ENCODE measurements around the gene CDHR1.

Gene CDHR1

DNA sequence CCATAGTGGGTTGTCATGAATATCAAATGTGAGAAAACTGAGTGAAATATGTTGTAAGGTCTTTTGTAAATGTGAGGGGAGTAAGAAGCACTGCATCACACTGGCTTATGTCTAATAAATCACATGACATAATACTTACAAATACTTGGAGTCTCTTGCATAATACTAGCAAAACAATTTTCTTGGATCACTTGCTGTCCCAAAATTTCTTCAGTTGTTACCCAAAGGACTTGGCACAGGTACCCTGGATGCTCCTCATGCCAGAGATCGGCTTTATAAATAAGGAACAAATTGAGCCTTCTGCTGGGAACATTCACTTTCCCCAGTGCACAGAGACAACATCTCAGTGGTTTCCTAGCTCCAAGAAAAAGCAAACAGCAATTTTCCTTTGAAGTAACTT lies 36.0 kb downstream of the CDHR1 start:
- H3K4me3 ChIP-seq (ENCODE audit: insufficient read length, low read depth): no peak overlapping the region
- H3K9me3 ChIP-seq (ENCODE audit: insufficient read depth, low read length): no peaks in the 10 kb centered on the region
- no peak for TF ChIP-seq SUZ12 (IDR thresholded peaks at IDR 0.05; ENCODE audit: extremely low read depth, insufficient read depth, insufficient read length)
- TF ChIP-seq ZNF274 (IDR thresholded peaks at IDR 0.05; ENCODE audit: low read depth, low read length): no peak
- no peak for TF ChIP-seq YY1 (IDR thresholded peaks at IDR 0.05; ENCODE audit: insufficient read depth, insufficient read length)
- no peaks in the 10 kb centered on the region for H3K36me3 ChIP-seq (ENCODE audit: insufficient read depth, insufficient read length, low read length)
- no peaks in the 10 kb centered on the region for H3K4me1 ChIP-seq (ENCODE audit: insufficient read depth, insufficient read length)
- H3K27me3 ChIP-seq (ENCODE audit: insufficient read depth, insufficient read length): no peaks in the 10 kb centered on the region
- H3K9ac ChIP-seq (ENCODE audit: insufficient read length, low read depth): no peak overlapping the region
- no peak for DNase-seq (ENCODE audit: low read depth, low spot score)

GRCh38 chr10:84232376-84232775 lies 38.0 kb downstream of the CDHR1 start:
- no peaks in the 10 kb centered on the region for H3K36me3 ChIP-seq (ENCODE audit: insufficient read depth, insufficient read length, low read length)
- DNase-seq (ENCODE audit: low read depth, low spot score): no peak
- no peaks in the 10 kb centered on the region for H3K4me1 ChIP-seq (ENCODE audit: insufficient read depth, insufficient read length)
- H3K27me3 ChIP-seq (ENCODE audit: insufficient read depth, insufficient read length): no peaks in the 10 kb centered on the region
- H3K9me3 ChIP-seq (ENCODE audit: insufficient read depth, low read length): no peaks in the 10 kb centered on the region
- H3K9ac ChIP-seq (ENCODE audit: insufficient read length, low read depth): no peak overlapping the region
- TF ChIP-seq ZNF274 (IDR thresholded peaks at IDR 0.05; ENCODE audit: low read depth, low read length) (no peak), YY1 (IDR thresholded peaks at IDR 0.05; ENCODE audit: insufficient read depth, insufficient read length) (no peak), SUZ12 (IDR thresholded peaks at IDR 0.05; ENCODE audit: extremely low read depth, insufficient read depth, insufficient read length) (no peak)
- no peak overlapping the region for H3K4me3 ChIP-seq (ENCODE audit: insufficient read length, low read depth)

- Histone ChIP-seq H3K27me3 (ENCODE audit: insufficient read depth, insufficient read length) (no peaks in the 10 kb centered on the region), H3K4me1 (ENCODE audit: insufficient read depth, insufficient read length) (no peaks in the 10 kb centered on the region), H3K9me3 (ENCODE audit: insufficient read depth, low read length) (no peaks in the 10 kb centered on the region), H3K36me3 (ENCODE audit: insufficient read depth, insufficient read length, low read length) (no peaks in the 10 kb centered on the region), H3K4me3 (ENCODE audit: insufficient read length, low read depth) (no peak overlapping the region), H3K9ac (ENCODE audit: insufficient read length, low read depth) (no peak overlapping the region)
- TF ChIP-seq YY1 (IDR thresholded peaks at IDR 0.05; ENCODE audit: insufficient read depth, insufficient read length) (no peak), SUZ12 (IDR thresholded peaks at IDR 0.05; ENCODE audit: extremely low read depth, insufficient read depth, insufficient read length) (no peak), ZNF274 (IDR thresholded peaks at IDR 0.05; ENCODE audit: low read depth, low read length) (no peak)
- DNase-seq (ENCODE audit: low read depth, low spot score): no peak
Measured at GRCh38 chr10:84233940-84234339, 39.6 kb downstream of the CDHR1 start.

GRCh38 chr10:84234479-84234878 lies 40.1 kb downstream of the CDHR1 start:
- TF ChIP-seq ZNF274 (IDR thresholded peaks at IDR 0.05; ENCODE audit: low read depth, low read length): no peak
- no peak for TF ChIP-seq YY1 (IDR thresholded peaks at IDR 0.05; ENCODE audit: insufficient read depth, insufficient read length)
- TF ChIP-seq SUZ12 (IDR thresholded peaks at IDR 0.05; ENCODE audit: extremely low read depth, insufficient read depth, insufficient read length): no peak
- DNase-seq (ENCODE audit: low read depth, low spot score): no peak
- H3K9me3 ChIP-seq (ENCODE audit: insufficient read depth, low read length): no peaks in the 10 kb centered on the region
- H3K4me1 ChIP-seq (ENCODE audit: insufficient read depth, insufficient read length): no peaks in the 10 kb centered on the region
- H3K9ac ChIP-seq (ENCODE audit: insufficient read length, low read depth): no peak overlapping the region
- H3K36me3 ChIP-seq (ENCODE audit: insufficient read depth, insufficient read length, low read length): no peaks in the 10 kb centered on the region
- no peak overlapping the region for H3K4me3 ChIP-seq (ENCODE audit: insufficient read length, low read depth)
- no peaks in the 10 kb centered on the region for H3K27me3 ChIP-seq (ENCODE audit: insufficient read depth, insufficient read length)

- TF ChIP-seq YY1 (IDR thresholded peaks at IDR 0.05; ENCODE audit: insufficient read depth, insufficient read length) (no peak), SUZ12 (IDR thresholded peaks at IDR 0.05; ENCODE audit: extremely low read depth, insufficient read depth, insufficient read length) (no peak), ZNF274 (IDR thresholded peaks at IDR 0.05; ENCODE audit: low read depth, low read length) (no peak)
- Histone ChIP-seq H3K4me1 (ENCODE audit: insufficient read depth, insufficient read length) (no peaks in the 10 kb centered on the region), H3K36me3 (ENCODE audit: insufficient read depth, insufficient read length, low read length) (no peaks in the 10 kb centered on the region), H3K27me3 (ENCODE audit: insufficient read depth, insufficient read length) (no peaks in the 10 kb centered on the region), H3K4me3 (ENCODE audit: insufficient read length, low read depth) (no peak overlapping the region), H3K9me3 (ENCODE audit: insufficient read depth, low read length) (no peaks in the 10 kb centered on the region), H3K9ac (ENCODE audit: insufficient read length, low read depth) (no peak overlapping the region)
- no peak for DNase-seq (ENCODE audit: low read depth, low spot score)
Measured at GRCh38 chr10:84235096-84235495, 40.8 kb downstream of the CDHR1 start.

DNA sequence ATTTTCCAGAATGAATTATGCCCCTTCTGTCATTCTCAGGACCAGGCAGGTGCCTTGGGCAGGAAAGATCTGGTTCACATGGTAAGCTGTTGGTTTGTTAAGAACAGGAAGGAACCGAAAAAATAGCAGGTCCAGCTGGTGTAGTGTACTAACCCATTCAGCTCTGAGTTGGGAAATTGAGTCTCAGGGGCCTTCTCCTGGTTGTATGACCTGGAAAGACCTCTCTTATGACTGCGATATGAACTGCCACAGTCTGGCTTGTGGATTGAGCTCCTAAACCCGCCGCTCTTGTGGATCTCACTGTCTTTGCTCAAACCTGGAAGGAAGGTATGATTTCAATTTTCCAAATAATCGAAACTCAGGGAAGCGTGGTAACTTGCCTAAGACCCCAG lies 42.5 kb downstream of the CDHR1 start:
- DNase-seq (ENCODE audit: low read depth, low spot score): no peak
- Histone ChIP-seq H3K4me3 (ENCODE audit: insufficient read length, low read depth) (no peak overlapping the region), H3K36me3 (ENCODE audit: insufficient read depth, insufficient read length, low read length) (no peaks in the 10 kb centered on the region), H3K9me3 (ENCODE audit: insufficient read depth, low read length) (no peaks in the 10 kb centered on the region), H3K27me3 (ENCODE audit: insufficient read depth, insufficient read length) (no peaks in the 10 kb centered on the region), H3K4me1 (ENCODE audit: insufficient read depth, insufficient read length) (no peaks in the 10 kb centered on the region), H3K9ac (ENCODE audit: insufficient read length, low read depth) (no peak overlapping the region)
- TF ChIP-seq YY1 (IDR thresholded peaks at IDR 0.05; ENCODE audit: insufficient read depth, insufficient read length) (no peak), ZNF274 (IDR thresholded peaks at IDR 0.05; ENCODE audit: low read depth, low read length) (no peak), SUZ12 (IDR thresholded peaks at IDR 0.05; ENCODE audit: extremely low read depth, insufficient read depth, insufficient read length) (no peak)

DNA sequence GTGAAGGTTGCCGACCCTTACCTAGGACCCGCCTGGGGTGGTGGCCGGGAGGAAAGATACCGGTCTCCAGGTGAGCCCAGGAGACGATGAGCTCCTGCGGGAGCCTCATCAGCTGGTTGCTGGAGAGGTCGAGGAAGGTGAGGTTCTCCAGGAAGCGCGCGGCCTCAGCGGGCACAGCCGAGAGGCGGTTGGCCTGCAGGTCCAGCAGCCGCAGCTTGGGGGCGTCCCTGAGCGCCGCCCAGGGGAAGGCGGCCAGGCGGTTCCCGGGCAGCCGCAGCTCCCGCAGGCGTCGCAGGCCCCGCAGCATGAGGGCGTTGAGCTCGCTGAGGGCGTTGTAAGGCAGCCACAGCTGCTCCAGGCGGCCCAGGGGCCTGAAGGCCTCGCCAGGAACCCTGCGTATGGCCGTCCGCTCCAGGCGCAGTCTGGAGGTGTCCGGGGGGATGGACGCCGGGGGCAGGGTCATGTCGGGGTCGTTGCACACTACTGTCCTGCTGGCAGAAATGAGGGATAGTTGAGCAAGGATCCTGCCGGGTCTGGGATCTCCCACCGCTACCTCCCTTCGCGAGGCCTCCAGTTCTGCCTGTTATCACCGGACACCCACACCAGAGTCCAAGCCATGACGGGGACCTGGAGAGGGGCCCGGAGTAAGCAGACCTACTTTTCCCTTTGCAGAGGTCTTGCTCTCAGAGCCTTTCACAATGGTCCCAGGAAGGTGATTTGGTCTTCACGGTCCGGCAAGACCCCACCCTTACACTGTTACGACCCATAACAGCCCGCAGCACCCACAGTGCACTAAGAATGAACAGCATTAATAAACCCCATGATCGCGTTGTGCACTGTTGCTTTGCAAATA lies 43.1 kb downstream of the CDHR1 start:
- TF ChIP-seq SUZ12 (IDR thresholded peaks at IDR 0.05; ENCODE audit: extremely low read depth, insufficient read depth, insufficient read length) (no peak), ZNF274 (IDR thresholded peaks at IDR 0.05; ENCODE audit: low read depth, low read length) (no peak), YY1 (IDR thresholded peaks at IDR 0.05; ENCODE audit: insufficient read depth, insufficient read length) (no peak)
- Histone ChIP-seq H3K27me3 (ENCODE audit: insufficient read depth, insufficient read length) (no peaks in the 10 kb centered on the region), H3K9me3 (ENCODE audit: insufficient read depth, low read length) (no peaks in the 10 kb centered on the region), H3K4me3 (ENCODE audit: insufficient read length, low read depth) (no peak overlapping the region), H3K9ac (ENCODE audit: insufficient read length, low read depth) (no peak overlapping the region), H3K36me3 (ENCODE audit: insufficient read depth, insufficient read length, low read length) (no peaks in the 10 kb centered on the region), H3K4me1 (ENCODE audit: insufficient read depth, insufficient read length) (no peaks in the 10 kb centered on the region)
- DNase-seq (ENCODE audit: low read depth, low spot score): no peak

Measured in NT2/D1 (cell line).